Peyer's patch (tissue), 4 donors: Measurements from ENCODE around the gene KLHL29.

Experiments
- POLR2A ChIP-seq, 2 donors: fragments of 450-650 bp; IDR thresholded peaks; one replicate each; pipeline ENCODE4 v1.5.1; 2017; ENCODE audit warnings: antibody characterized with exemption in 2 of 2, mild to moderate bottlenecking in 2 of 2, moderate library complexity in 2 of 2
- TF ChIP-seq, protein P1 (sequence below), 6 experiments: fragments of 450-650 bp in 4 of 6; fragments of 200-600 bp in 2 of 6; sonication (generic) in 1 of 6; IDR thresholded peaks; one replicate each; pipeline ENCODE4 v1.5.1; 2017 to 2019; ENCODE audit warnings: antibody characterized with exemption in 6 of 6, mild to moderate bottlenecking in 3 of 6, moderate library complexity in 1 of 6

DNA sequence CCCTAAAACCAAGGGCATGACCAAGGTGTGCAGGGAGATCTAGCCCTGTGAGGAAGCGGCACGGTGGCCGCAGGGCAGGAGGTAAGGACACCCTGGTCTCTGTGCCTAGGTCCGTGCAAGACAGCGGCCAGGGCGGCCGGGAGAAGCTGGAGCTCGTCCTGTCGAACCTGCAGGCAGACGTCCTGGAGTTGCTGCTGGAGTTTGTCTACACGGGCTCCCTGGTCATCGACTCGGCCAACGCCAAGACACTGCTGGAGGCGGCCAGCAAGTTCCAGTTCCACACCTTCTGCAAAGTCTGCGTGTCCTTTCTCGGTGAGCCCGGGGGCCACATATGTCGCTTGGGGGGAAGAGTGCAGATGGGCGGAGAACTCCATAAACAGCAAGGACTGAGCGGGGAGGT lies 306.6 kb downstream of the KLHL29 start:
- TF ChIP-seq, protein P1, sequence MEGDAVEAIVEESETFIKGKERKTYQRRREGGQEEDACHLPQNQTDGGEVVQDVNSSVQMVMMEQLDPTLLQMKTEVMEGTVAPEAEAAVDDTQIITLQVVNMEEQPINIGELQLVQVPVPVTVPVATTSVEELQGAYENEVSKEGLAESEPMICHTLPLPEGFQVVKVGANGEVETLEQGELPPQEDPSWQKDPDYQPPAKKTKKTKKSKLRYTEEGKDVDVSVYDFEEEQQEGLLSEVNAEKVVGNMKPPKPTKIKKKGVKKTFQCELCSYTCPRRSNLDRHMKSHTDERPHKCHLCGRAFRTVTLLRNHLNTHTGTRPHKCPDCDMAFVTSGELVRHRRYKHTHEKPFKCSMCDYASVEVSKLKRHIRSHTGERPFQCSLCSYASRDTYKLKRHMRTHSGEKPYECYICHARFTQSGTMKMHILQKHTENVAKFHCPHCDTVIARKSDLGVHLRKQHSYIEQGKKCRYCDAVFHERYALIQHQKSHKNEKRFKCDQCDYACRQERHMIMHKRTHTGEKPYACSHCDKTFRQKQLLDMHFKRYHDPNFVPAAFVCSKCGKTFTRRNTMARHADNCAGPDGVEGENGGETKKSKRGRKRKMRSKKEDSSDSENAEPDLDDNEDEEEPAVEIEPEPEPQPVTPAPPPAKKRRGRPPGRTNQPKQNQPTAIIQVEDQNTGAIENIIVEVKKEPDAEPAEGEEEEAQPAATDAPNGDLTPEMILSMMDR (IDR thresholded peaks at IDR 0.05): no peak
- no peak for TF ChIP-seq POLR2A (IDR thresholded peaks at IDR 0.05)
